Caco-2 (cell line): ENCODE data around the gene MACROD2. TPM values are rescaled to one million over a fixed set of nuclear protein-coding genes. Genes with fewer than 3 reads are reported as not detected.

Source experiments
- BruUV-seq: library from RNA; stranded (reverse); fragments of 400-500 nt; replicated peaks from 2 replicates; lab custom pipeline; 2021; lab: Mats Ljungman, UMichigan
- CTCF ChIA-PET: fragments of 300-600 bp; sonication (Branson Sonifier 250); formaldehyde crosslinking; loops from one replicate; lab custom pipeline; 2022; ENCODE audit warnings: antibody characterized with exemption; lab: Charles Lee
- POLR2A ChIA-PET: fragments of 300-600 bp; sonication (Branson Sonifier 250); formaldehyde crosslinking; loops from one replicate; lab custom pipeline; 2022; ENCODE audit warnings: antibody characterized with exemption; lab: Charles Lee
- DNase-seq, 2 experiments: peaks; one replicate each; pipeline versions ENCODE4 v3.0.0 to v3.0.0-alpha.2; 2020 to 2022
- H3K27me3 ChIP-seq: replicated peaks from 2 replicates; pipeline ENCODE4 v1.6.0; 2011; ENCODE audit warnings: low read length; ENCODE audit not compliant: control insufficient read depth, insufficient read depth
- H3K36me3 ChIP-seq: 2 replicates; pipeline ENCODE4 v1.5.1; 2011; ENCODE audit warnings: low read length; ENCODE audit not compliant: control insufficient read depth, insufficient read depth
- H3K4me1 ChIP-seq: fragments of 250-450 bp; sonication (Bioruptor Pico); 2 replicates; pipeline ENCODE4 v1.5.1; 2020; ENCODE audit warnings: mild to moderate bottlenecking
- H3K4me3 ChIP-seq: 2 replicates; pipeline ENCODE4 v1.5.1; 2011; ENCODE audit warnings: low read depth, mild to moderate bottlenecking, control low read depth, low read length
- H3K9me3 ChIP-seq: fragments of 250-450 bp; sonication (Bioruptor Pico); 2 replicates; pipeline ENCODE4 v1.5.1; 2020; ENCODE audit warnings: mild to moderate bottlenecking, moderate library complexity
- H3K27ac Mint-ChIP-seq: one replicate; pipeline ENCODE4 v1.8.0; 2022; ENCODE audit warnings: mixed read lengths; ENCODE audit not compliant: unreplicated experiment
- H3K27me3 Mint-ChIP-seq: one replicate; pipeline ENCODE4 v1.8.0; 2022; ENCODE audit warnings: mixed read lengths; ENCODE audit not compliant: insufficient read depth, unreplicated experiment
- H3K36me3 Mint-ChIP-seq: one replicate; pipeline ENCODE4 v1.8.0; 2022; ENCODE audit warnings: mild to moderate bottlenecking, mixed read lengths; ENCODE audit not compliant: insufficient read depth, unreplicated experiment
- H3K4me1 Mint-ChIP-seq: one replicate; pipeline ENCODE4 v1.8.0; 2022; ENCODE audit warnings: low read depth, mixed read lengths; ENCODE audit not compliant: unreplicated experiment
- H3K4me3 Mint-ChIP-seq: one replicate; pipeline ENCODE4 v1.8.0; 2022; ENCODE audit warnings: mild to moderate bottlenecking, moderate library complexity, mixed read lengths; ENCODE audit not compliant: unreplicated experiment
- H3K9me3 Mint-ChIP-seq: one replicate; pipeline ENCODE4 v1.8.0; 2022; ENCODE audit warnings: mixed read lengths; ENCODE audit not compliant: unreplicated experiment
- intact Hi-C: fragments of 100-400 bp; cut with micrococcal nuclease; formaldehyde crosslinking; loops from one replicate; pipeline ENCODE4 v1.10.0; 2022; ENCODE audit not compliant: unreplicated experiment
- total RNA-seq: library from RNA; stranded (reverse); gene quantifications from 2 replicates; pipeline ENCODE4 v1.2.3, GENCODE V29; 2022
- TF ChIP-seq, protein P1 (sequence below), 2 experiments: fragments of 200-600 bp in 1 of 2; IDR thresholded peaks; 1 replicate in 1 of 2; 2 replicates in 1 of 2; pipeline versions ENCODE4 v1.5.1 to v1.8.0; 2011 to 2022; ENCODE audit warnings: antibody characterized with exemption in 1 of 2, control low read depth in 1 of 2, inconsistent platforms in 1 of 2, low read depth in 1 of 2, low read length in 1 of 2, mild to moderate bottlenecking in 1 of 2, moderate library complexity in 1 of 2; ENCODE audit not compliant: insufficient read depth in 1 of 2, severe bottlenecking in 1 of 2, unreplicated experiment in 1 of 2

The MACROD2 gene
- total RNA-seq, 1 experiment from 2014 or later: 6.4 TPM

DNA sequence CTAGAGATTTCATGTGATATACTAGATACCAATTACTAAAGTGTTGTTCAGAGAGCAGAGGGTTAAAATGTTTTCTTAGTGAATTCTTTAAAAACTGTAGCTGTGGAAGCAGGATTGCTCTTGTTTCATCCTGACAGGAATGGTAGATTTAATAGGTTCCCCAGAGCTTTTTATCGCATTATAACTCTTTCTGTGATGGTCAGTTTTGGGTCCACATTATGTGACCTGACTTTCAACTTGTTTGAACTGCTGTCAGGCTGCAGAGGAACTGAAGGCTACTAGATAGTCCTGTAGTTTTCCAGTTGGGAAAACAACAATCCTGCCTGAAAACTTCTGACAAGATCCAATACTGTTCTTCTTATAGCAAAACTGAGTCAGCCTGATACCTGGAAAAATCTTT, 671.4 kb downstream of the MACROD2 start:
- no peaks in the 10 kb centered on the region for H3K27me3 Mint-ChIP-seq
- no peak overlapping the region for H3K4me3 Mint-ChIP-seq
- CTCF ChIA-PET: interaction anchor here (1.6 kb wide), 1 partner anchor 329 kb away, joined by 6 read pairs; the partner anchor contains the start of gene FLRT3
- no peaks in the 10 kb centered on the region for H3K36me3 Mint-ChIP-seq
- Histone ChIP-seq H3K36me3 (no peaks in the 10 kb centered on the region), H3K4me1 (peaks cover 18% of the 10 kb centered on the region), H3K27me3 (no peaks in the 10 kb centered on the region), H3K4me3 (no peak overlapping the region), H3K9me3 (no peaks in the 10 kb centered on the region)
- H3K4me1 Mint-ChIP-seq: no peaks in the 10 kb centered on the region
- intact Hi-C loops: no loop called here
- TF ChIP-seq, protein P1, sequence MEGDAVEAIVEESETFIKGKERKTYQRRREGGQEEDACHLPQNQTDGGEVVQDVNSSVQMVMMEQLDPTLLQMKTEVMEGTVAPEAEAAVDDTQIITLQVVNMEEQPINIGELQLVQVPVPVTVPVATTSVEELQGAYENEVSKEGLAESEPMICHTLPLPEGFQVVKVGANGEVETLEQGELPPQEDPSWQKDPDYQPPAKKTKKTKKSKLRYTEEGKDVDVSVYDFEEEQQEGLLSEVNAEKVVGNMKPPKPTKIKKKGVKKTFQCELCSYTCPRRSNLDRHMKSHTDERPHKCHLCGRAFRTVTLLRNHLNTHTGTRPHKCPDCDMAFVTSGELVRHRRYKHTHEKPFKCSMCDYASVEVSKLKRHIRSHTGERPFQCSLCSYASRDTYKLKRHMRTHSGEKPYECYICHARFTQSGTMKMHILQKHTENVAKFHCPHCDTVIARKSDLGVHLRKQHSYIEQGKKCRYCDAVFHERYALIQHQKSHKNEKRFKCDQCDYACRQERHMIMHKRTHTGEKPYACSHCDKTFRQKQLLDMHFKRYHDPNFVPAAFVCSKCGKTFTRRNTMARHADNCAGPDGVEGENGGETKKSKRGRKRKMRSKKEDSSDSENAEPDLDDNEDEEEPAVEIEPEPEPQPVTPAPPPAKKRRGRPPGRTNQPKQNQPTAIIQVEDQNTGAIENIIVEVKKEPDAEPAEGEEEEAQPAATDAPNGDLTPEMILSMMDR (IDR thresholded peaks at IDR 0.05; ENCODE audit: insufficient read depth in 1 of 2, low read depth in 1 of 2, low read length in 1 of 2, severe bottlenecking in 1 of 2, unreplicated experiment in 1 of 2): no peak
- no TSS peak for BruUV-seq
- no peak overlapping the region for H3K27ac Mint-ChIP-seq
- DNase-seq: no peak
- H3K9me3 Mint-ChIP-seq: no peaks in the 10 kb centered on the region
- POLR2A ChIA-PET: interaction anchor here (1.3 kb wide), 1 partner anchor 329 kb away, joined by 4 read pairs; the partner anchor contains the start of gene FLRT3

DNA sequence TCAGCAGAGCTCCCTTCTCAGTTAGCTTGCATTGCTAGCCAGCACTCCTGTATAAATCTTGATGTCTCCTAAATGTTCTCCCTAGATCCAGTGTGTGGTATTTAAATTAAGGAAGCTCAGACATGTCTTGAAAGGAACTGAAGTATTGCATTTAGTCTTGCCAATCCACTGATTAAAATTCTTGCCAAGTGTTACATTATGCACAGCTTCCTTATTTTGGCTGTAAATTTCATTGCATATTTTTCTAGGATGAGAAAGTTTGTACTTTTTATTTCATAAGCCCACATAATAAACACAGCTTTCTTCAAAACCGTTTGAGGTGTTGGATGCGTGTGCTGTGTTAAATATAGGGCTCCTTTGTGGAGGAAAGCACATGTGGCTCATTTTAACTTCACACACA, 671.9 kb downstream of the MACROD2 start:
- H3K36me3 Mint-ChIP-seq: no peaks in the 10 kb centered on the region
- H3K27ac Mint-ChIP-seq: no peak overlapping the region
- no peaks in the 10 kb centered on the region for H3K36me3 ChIP-seq
- H3K9me3 ChIP-seq: no peaks in the 10 kb centered on the region
- H3K4me1 Mint-ChIP-seq: no peaks in the 10 kb centered on the region
- no TSS peak for BruUV-seq
- ChIA-PET CTCF (interaction anchor here (1.6 kb wide), 1 partner anchor 330 kb away, joined by 6 read pairs; the partner anchor contains the start of gene FLRT3), POLR2A (interaction anchor here (1.3 kb wide), 1 partner anchor 330 kb away, joined by 4 read pairs; the partner anchor contains the start of gene FLRT3)
- H3K4me1 ChIP-seq: peaks cover 21% of the 10 kb centered on the region
- no peak for DNase-seq
- H3K27me3 Mint-ChIP-seq: no peaks in the 10 kb centered on the region
- H3K4me3 Mint-ChIP-seq: no peak overlapping the region
- TF ChIP-seq, protein P1 (IDR thresholded peaks at IDR 0.05; ENCODE audit: insufficient read depth in 1 of 2, low read depth in 1 of 2, low read length in 1 of 2, severe bottlenecking in 1 of 2, unreplicated experiment in 1 of 2): no peak
- intact Hi-C loops: no loop called here
- H3K9me3 Mint-ChIP-seq: no peaks in the 10 kb centered on the region
- no peaks in the 10 kb centered on the region for H3K27me3 ChIP-seq
- H3K4me3 ChIP-seq: no peak overlapping the region

DNA sequence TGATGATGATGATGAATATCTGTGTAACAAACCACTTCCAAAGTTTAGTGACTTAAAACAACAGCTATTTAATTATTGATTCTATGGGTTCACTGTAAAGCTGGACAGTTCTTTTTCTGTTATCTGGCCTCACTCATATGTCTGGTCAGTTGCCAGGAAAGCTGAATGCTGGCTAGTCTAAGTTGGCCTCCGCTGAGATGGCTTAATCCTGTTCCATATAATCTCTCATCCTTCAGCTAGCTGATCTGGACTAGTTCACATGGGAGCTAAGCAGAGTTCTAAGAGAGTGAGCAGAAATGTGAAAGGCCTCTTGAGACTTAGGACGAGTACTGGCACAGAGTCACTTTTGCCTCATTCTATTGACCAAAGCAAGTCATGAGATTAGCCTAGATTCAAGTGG, 676.8 kb downstream of the MACROD2 start:
- Histone ChIP-seq H3K27me3 (no peaks in the 10 kb centered on the region), H3K36me3 (no peaks in the 10 kb centered on the region), H3K4me1 (peaks cover 36% of the 10 kb centered on the region), H3K9me3 (0 out of 2 replicates have a peak, but pooled peaks cover 3% of the 10 kb centered on the region), H3K4me3 (no peak overlapping the region)
- CTCF ChIA-PET: no interaction called here
- BruUV-seq: no TSS peak
- no peak for DNase-seq
- H3K4me1 Mint-ChIP-seq: peaks cover 10% of the 10 kb centered on the region
- TF ChIP-seq, protein P1 (IDR thresholded peaks at IDR 0.05; ENCODE audit: insufficient read depth in 1 of 2, low read depth in 1 of 2, low read length in 1 of 2, severe bottlenecking in 1 of 2, unreplicated experiment in 1 of 2): no peak
- H3K36me3 Mint-ChIP-seq: no peaks in the 10 kb centered on the region
- POLR2A ChIA-PET: interaction anchor here (0.6 kb wide), 1 partner anchor 264 kb away, joined by 3 read pairs; no protein-coding TSS in a partner anchor
- no peaks in the 10 kb centered on the region for H3K27me3 Mint-ChIP-seq
- no peak overlapping the region for H3K27ac Mint-ChIP-seq
- H3K4me3 Mint-ChIP-seq: no peak overlapping the region
- H3K9me3 Mint-ChIP-seq: peaks cover 21% of the 10 kb centered on the region
- intact Hi-C loops: loop anchor here (2.0 to 5.0 kb wide), 3 partner anchors 265 to 335 kb away; partner anchors contain the start of gene FLRT3
